HG03457 (cell line): ENCODE results near the gene KRT2.

Source experiments
- ATAC-seq: cut with Tn5 transposase; IDR thresholded peaks from one replicate; pipeline ENCODE4 v1.9.1; 2021; ENCODE audit warnings: moderate number of reproducible peaks; ENCODE audit not compliant: unreplicated experiment

Gene KRT2

DNA sequence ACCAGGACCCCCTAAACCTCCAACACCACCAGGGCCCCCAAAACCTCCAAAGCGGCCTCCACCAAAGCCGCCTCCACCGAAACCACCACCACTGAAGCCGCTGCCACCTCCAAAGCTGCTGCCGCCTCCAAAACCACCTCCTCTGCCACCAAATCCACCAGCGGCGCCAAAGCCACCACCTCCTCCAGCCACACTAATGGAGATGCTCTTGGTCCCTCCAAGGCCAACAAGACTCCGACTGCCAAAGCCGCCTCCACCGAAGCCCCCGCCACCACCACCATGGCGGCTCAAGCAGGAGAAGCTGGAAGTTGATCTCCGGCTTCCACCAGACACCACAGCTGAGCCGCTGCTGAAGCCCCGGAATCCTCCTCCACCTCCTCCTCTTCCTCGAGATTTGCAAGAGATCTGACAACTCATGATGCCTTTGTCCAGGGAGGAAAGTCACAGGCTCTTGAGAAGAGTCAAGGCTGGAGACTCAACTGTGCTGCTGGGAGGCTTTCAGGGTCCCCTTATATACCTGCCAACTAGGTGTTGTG lies at the start of gene KRT2:
Gene KRT2, minus strand, starts transcription at position 486 of the 536 bp plus-strand sequence. Its CDS starts 69 bp downstream, at position 417.
- ATAC-seq, result no peak

DNA sequence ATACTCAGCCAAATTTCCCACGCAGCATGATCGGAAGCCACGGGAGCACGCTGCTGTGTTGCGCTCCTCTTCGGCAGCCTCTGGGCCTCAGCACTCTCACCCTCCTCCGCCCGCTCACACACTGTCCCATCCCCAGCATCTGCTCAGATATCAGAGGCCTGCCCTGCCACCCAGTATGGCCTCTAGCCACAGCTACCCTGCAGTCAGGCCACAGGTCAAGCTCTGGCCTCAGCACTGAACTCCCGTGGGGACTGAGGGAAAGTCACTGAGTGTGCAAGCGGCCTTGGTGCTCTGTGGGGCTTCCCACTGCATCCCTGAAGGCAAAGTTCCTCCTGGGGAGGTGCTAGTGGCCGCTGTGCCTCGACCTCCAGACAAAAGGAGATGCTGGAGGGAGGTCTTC lies 49.3 kb upstream of the KRT2 start:
- no peak for ATAC-seq

DNA sequence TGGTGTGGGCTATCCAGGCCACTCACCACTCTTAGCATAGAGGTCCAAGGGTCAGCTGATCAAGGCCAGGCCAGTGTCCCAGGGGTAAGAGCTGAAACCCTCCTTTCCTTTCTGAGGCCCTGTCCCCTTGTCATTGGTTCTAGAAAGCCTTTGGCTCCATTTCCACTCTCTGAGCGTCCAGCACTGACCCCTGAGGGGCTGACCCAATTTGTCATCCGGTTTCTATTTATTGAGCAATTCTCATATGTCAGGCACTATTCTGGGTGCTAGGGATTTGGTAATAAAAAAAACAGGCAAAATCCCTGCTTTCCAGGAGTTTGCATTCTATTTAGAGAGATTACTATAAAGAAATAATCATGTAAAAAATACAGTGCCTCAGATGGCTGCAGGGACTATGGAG lies 47.9 kb upstream of the KRT2 start:
- ATAC-seq, result no peak

DNA sequence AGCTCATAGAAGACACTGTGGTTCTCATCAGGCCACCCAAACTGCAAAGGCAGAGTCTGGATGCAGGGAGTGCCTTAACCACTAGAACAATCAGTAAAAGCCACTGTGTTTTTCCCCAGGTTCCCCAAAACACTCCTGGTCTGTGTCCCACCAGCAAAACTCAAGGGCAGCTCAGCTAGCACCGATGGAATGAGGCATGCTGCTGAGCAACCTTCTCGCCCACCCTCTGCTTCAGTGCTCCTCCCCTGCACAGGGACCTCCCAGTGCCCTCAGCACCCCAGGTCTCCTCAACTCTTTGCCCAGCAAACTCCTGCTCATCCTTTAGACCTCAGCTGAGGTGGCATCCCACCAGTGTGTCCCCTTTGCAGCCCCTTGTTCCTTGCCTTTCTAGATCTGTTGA lies 47.4 kb upstream of the KRT2 start:
- no peak for ATAC-seq

- no peak for ATAC-seq
These were observed 46.8 kb upstream of the KRT2 start for GRCh38 chr12:52698651-52699340.

DNA sequence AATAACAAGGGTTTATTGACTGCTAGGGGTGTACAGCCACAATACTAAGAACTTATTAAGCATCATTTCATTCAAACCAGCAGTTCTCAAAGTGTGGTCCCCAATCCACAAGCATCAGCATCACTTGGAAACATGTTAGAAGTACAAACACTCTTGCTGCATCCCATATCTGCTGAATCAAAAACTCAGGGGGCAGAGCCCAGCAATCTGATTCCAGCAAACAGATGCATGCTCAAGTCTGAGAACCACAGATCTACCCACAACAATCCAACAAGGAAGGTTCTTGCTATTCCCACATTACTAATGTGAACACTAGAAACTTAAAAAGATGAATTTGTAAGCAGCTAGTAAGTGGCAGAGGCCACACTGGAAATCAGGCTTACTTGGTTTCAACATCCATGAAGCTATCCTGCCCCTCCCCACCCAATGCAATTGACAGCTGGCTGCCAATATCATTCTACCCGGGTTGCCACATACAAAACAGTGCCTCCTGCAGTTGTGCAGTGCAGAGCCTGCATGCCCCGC lies 45.1 kb upstream of the KRT2 start:
- no peak for ATAC-seq

DNA sequence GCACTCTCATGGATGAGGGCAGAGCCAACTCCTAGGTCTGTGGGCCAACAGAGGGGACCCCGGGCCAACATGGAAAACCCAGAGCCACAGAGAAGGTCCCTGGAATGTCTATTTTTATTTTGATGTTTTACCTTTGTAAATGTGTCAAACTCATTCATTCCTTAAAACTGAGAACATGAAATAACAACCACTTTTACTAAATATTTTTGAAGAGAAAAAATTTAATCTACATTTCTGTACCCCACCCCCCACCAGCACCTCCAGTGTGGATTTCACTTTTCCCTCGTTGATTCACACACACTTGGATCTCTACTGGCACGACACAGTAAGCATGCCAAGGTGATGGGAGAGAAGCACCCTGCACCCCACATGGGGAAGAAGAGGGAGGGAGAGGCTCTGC lies 44.6 kb upstream of the KRT2 start:
- no peak for ATAC-seq

GRCh38 chr12:52695039-52695438 lies 43.0 kb upstream of the KRT2 start:
- ATAC-seq, result no peak

DNA sequence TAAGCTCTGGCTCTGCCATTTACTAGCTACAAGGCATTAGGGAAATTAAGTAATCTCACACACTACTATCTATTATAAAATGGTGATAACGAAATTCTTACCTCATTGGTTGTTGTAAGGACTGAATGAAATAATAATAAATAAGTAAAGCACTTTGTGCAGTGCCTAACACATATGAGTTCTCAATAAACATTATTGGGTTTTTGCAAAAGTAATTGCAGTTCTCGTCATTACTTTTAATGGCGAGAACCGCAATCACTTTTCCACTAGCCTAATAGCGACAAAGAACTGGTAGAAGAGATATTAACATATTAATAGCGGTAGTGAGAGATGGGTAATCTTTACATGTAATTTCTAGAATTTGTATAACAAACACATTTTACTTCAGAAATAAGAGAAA lies 42.1 kb upstream of the KRT2 start:
- no peak for ATAC-seq

DNA sequence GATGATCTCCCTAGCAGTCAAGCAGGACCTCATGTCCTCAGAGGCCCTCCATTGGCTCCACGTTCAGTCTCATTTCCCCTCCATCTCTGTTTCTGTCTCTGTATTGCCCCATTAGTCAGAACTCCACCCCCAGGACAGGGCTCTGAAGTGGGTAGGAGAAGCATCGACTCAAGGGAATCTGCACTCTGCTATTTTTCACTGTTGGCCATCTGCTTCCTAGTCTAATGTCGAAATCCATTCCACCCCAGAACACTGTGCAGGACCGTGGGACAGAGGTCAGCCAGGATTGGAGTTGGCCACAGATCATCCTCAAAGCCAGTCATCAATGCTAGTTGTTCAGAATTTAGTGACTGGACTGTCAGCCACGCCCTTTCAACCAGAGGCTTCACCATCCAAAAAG lies 41.2 kb upstream of the KRT2 start:
- ATAC-seq, result no peak

- no peak for ATAC-seq
These were observed 40.2 kb upstream of the KRT2 start for GRCh38 chr12:52692254-52692653.

GRCh38 chr12:52691841-52692150 lies 39.8 kb upstream of the KRT2 start:
- no peak for ATAC-seq

- ATAC-seq, result no peak
These were observed 39.2 kb upstream of the KRT2 start for GRCh38 chr12:52691076-52691840.

DNA sequence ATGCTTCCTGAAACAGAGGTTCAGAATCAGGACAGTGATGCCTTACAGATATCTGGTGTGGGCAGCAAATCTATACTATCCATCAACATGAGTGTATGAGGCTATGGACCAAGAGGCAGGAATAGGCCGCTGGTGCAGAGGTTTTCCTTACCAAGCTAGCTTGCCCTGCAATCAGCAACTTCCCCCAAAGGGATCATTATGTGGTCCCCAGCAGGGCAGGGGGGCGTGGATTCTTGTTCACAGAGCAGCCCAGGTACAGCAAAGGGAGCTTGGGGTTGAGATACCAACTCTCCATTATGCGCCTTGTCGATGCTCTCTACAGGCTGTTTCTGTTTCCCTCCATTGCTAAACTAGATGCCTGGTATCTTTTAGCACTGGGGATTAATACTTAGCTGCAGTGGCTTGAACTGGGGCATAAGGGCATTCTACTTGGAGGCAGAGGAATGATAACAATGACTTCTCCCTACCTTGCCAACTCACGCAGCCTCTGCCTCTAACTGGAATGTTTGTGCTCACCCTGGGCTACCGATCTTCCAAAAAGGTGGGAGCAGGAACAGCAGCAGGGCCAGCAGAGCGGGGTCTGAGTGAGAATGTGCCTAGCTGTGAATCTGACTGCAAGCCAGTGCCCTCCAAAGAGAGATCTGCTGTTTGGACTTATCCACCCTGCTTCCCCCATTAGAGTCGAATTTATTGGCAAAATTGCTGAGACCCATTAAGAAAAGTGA lies 38.5 kb upstream of the KRT2 start:
- no peak for ATAC-seq

DNA sequence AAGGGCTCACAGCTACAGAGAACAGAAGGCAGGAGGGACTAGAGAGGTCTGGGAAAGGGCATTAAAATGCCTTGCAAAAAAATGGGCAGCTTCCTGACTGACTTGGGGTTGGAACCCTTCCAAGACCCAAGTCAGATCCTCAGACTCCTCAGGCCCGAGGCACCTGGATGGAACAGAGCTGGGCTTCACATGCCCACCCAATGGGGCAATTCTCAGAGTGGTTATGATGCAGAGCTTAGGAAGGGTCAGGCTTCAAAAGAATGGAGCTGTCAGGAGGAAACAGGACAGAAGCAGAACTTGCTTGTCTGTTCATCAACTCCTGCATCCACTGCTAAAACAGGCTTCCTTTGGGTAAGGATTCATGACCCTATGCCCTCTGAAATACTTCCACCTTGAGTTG lies 37.9 kb upstream of the KRT2 start:
- ATAC-seq, result no peak

- ATAC-seq, result no peak
These were observed 37.2 kb upstream of the KRT2 start for GRCh38 chr12:52689239-52689638.

DNA sequence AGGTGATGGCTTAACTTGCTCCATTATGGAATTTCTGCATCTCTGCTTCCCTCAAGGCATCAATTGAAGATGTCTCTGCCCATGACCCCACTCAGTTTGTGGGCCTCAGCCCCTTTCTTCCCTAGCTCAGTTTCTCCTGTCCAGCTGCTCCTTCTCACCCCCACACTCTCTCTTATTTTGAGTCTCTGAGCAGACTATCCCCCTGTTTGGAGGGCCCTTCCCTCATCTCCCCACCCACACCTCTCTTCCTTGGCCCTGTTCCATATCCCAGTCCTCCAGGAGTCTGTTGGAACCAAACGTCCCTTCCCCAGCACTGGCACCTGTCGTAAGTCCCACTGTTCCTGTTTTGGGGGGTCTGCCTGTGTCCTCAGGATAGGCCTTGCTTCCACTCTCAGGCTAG lies 36.5 kb upstream of the KRT2 start:
- no peak for ATAC-seq

DNA sequence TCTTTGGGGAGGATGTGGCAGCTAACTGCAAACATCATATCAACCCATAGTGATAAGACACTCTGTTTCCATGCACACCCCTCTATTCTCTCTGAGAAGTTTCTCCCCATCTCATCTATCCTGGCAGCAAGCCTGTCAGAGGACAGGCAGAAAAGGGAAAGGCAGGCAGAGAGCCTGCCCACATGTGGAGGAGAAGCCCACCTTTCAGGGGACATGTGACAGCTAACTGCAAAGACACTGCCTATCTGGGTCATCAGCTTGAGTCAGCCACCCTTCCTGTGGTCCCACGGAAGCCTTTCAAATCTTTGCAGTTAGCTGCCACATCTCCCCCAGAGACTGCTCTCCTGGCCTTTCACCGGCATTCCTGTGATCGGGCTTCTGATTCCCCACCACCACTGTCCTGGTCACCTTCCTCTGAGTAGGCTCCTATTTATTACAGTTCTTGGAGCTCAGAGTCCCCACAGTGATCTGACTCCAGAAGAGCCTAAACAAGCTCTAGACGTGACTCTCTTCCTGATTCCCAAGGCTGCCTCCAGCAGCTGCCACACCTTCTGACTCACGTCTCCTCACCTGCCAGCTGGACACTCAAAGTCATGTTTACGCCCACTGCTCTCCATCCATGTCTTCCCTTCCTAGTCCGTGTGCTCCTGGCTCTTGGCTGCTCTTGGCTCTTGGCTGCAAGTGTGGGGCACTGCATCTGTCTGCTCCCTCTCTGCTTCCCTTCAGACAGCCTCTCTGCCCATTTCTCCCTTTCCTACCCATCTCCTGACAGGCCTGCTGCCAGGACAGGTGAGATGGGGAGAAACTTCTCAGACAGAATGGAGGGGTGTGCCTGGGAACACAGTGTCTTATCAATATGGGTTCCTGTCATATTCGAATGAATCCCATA lies 35.7 kb upstream of the KRT2 start:
- no peak for ATAC-seq

DNA sequence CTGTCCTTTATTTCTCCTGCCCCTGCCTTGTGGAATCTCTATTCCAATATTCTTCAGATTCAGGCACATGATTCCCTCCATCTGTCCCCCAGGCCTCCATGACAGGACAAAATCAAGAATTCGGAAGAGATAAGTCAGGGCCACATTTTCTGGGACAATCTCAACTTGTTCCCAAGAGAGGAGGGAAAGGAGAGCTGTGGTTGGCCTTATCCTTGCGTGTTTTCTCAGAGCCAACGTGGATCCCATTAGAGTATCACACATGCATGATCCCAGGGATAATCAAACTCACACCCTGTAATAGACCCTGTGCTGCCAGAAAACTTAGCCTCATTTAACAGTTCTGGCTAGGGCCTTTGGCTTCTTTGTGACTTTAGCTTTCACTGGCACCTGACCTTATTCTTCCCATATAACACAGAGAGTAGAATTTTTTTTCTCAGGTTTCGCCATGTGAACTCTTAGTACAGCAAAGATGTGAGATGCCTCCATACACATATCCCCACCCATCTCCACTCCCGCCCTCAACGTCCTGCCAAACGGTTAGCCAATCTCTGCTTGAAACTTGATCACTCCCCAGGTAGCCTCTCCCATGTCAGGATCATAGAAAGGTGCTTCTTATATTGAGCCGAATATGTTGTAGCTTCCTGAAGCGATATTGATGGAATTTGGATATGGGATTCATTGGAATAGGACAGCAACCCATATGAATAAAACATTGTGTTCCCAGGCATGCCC lies 34.9 kb upstream of the KRT2 start:
- ATAC-seq, result no peak

- no peak for ATAC-seq
These were observed 34.1 kb upstream of the KRT2 start for GRCh38 chr12:52686063-52686462.
